ENCODE measurements around the gene POLD1. TPM values are rescaled to one million over a fixed set of nuclear protein-coding genes. Genes with fewer than 3 reads are reported as not detected.

The POLD1 gene
- total RNA-seq, 4 donors from 2014 or later: 14.0 to 18.8 (median 17.6) TPM

GRCh38 chr19:50416034-50416977 is 32.2 kb downstream of the POLD1 start:
- DNase-seq: no peak
- peaks cover 0 to 51% (median 11%) of the 10 kb centered on the region in 4 donors for H3K27me3 ChIP-seq
- H3K36me3 ChIP-seq: no peaks in the 10 kb centered on the region
- intact Hi-C loops (cut with DNase I): no loop called here
- 64 to 88% methylated on average over 3 to 5 of the region's 35 CpGs for WGBS, 2 donors
- peaks cover 0 to 19% (median 0%) of the 10 kb centered on the region in 3 donors for H3K4me1 ChIP-seq
- H3K4me3 ChIP-seq: no peak overlapping the region
- H3K9me3 ChIP-seq: no peaks in the 10 kb centered on the region
- H3K27ac ChIP-seq: no peak overlapping the region
- TF ChIP-seq CTCF (IDR thresholded peaks at IDR 0.05) (no peak), POLR2A (IDR thresholded peaks at IDR 0.05) (no peak)

GRCh38 chr19:50417111-50418081 is 33.2 kb downstream of the POLD1 start:
- H3K27me3 ChIP-seq: peaks cover 0 to 62% (median 12%) of the 10 kb centered on the region in 4 donors
- H3K4me1 ChIP-seq: peaks cover 0 to 19% (median 0%) of the 10 kb centered on the region in 3 donors
- TF ChIP-seq CTCF (IDR thresholded peaks at IDR 0.05) (no peak), POLR2A (IDR thresholded peaks at IDR 0.05) (no peak)
- no peaks in the 10 kb centered on the region for H3K9me3 ChIP-seq
- 48% methylated on average over 5 of the region's 42 CpGs; no CpG with 5 or more reads in 1 of the 2 donors for WGBS, 2 donors
- intact Hi-C loops (cut with DNase I): no loop called here
- no peaks in the 10 kb centered on the region for H3K36me3 ChIP-seq
- H3K4me3 ChIP-seq: no peak overlapping the region
- H3K27ac ChIP-seq: no peak overlapping the region
- DNase-seq: no peak

- no peak within 1 kb of the TSS for H3K27ac ChIP-seq
- 16 to 43% methylated on average over 5 to 8 of the region's 34 CpGs for WGBS, 2 donors
- no peaks in the 10 kb centered on the region for H3K9me3 ChIP-seq
- TF ChIP-seq CTCF (IDR thresholded peaks at IDR 0.05) (no peak), POLR2A (IDR thresholded peaks at IDR 0.05) (no peak)
- intact Hi-C loops (cut with DNase I): no loop called here
- H3K4me1 ChIP-seq: peaks cover 0 to 19% (median 0%) of the 10 kb centered on the region in 3 donors
- no peaks in the 10 kb centered on the region for H3K36me3 ChIP-seq
- peaks cover 0 to 72% (median 12%) of the 10 kb centered on the region in 4 donors for H3K27me3 ChIP-seq
- peak within 1 kb of the TSS in 1 of 4 donors; percentile 15 for H3K4me3 ChIP-seq
- no peak for DNase-seq
Observed at GRCh38 chr19:50418176-50419021, 34.3 kb downstream of the POLD1 start, which contains the start of gene SPIB. SPIB (plus strand) TSS chr19:50418938; CDS start chr19:50418963, 25 bp downstream.

- intact Hi-C loops (cut with DNase I): no loop called here
- Histone ChIP-seq H3K4me3 (peak overlapping the region in 1 of 4 donors; percentile 15), H3K27ac (no peak overlapping the region), H3K4me1 (peaks cover 0 to 19% (median 0%) of the 10 kb centered on the region in 3 donors), H3K9me3 (no peaks in the 10 kb centered on the region), H3K36me3 (no peaks in the 10 kb centered on the region), H3K27me3 (peaks cover 0 to 79% (median 12%) of the 10 kb centered on the region in 4 donors)
- 14 to 17% methylated on average over 14 of the region's 14 CpGs for WGBS, 2 donors
- TF ChIP-seq POLR2A (IDR thresholded peaks at IDR 0.05): no peak
- no peak for TF ChIP-seq CTCF (IDR thresholded peaks at IDR 0.05)
- DNase-seq: no peak
Observed at GRCh38 chr19:50419022-50419579, 35.0 kb downstream of the POLD1 start.

All from esophagus squamous epithelium (tissue), 5 donors.